IMR-90 (cell line): ENCODE data around the gene EGR2. TPM values are rescaled to one million over a fixed set of nuclear protein-coding genes. Genes with fewer than 3 reads are reported as not detected.
A peak's percentile ranks its signal among the peaks of the same experiment; 100 is the strongest.

Experiments
- ATAC-seq: fragments of 200-7000 bp; cut with Tn5 transposase; 2 replicates; pipeline ENCODE4 v1.9.1; 2020; ENCODE audit warnings: low read depth, mild to moderate bottlenecking, moderate library complexity
- BruUV-seq: library from RNA; stranded (reverse); fragments of 400-500 nt; replicated peaks from 2 replicates; lab custom pipeline; 2021; lab: Mats Ljungman, UMichigan
- CTCF ChIA-PET: fragments of 300-600 bp; formaldehyde crosslinking; extraction: SDS; loops from one replicate; lab custom pipeline; 2021; ENCODE audit warnings: antibody characterized with exemption; lab: Yijun Ruan, JAX
- POLR2A ChIA-PET: fragments of 300-600 bp; sonication (Branson Sonifier 250); formaldehyde crosslinking; loops from one replicate; lab custom pipeline; 2022; ENCODE audit warnings: antibody characterized with exemption; ENCODE audit not compliant: unreplicated experiment; lab: Charles Lee
- DNase-seq: peaks from one replicate; pipeline ENCODE4 v3.0.0; 2013
- H2AFZ ChIP-seq: replicated peaks from 2 replicates; pipeline ENCODE3; 2013; ENCODE audit warnings: low read length, mild to moderate bottlenecking; ENCODE audit not compliant: poor library complexity
- H2AK5ac ChIP-seq: 2 replicates; pipeline ENCODE4 v1.6.1; 2013; ENCODE audit warnings: low read depth, low read length, inconsistent platforms
- H2AK9ac ChIP-seq: replicated peaks from 2 replicates; pipeline ENCODE3; 2013; ENCODE audit warnings: mild to moderate bottlenecking, low read depth, low read length, moderate library complexity; ENCODE audit not compliant: poor library complexity
- H2BK120ac ChIP-seq: 2 replicates; pipeline ENCODE4 v1.6.1; 2013; ENCODE audit warnings: low read depth, low read length, inconsistent platforms
- H2BK15ac ChIP-seq: 3 replicates; pipeline ENCODE4 v1.6.1; 2013; ENCODE audit warnings: low read depth, low read length, inconsistent platforms
- H2BK20ac ChIP-seq: 2 replicates; pipeline ENCODE4 v1.6.1; 2013; ENCODE audit warnings: low read depth, mild to moderate bottlenecking, inconsistent platforms, low read length, moderate library complexity
- H2BK5ac ChIP-seq: 2 replicates; pipeline ENCODE4 v1.6.1; 2013; ENCODE audit warnings: mild to moderate bottlenecking, low read depth, low read length, inconsistent platforms; ENCODE audit not compliant: poor library complexity, severe bottlenecking
- H3K14ac ChIP-seq: replicated peaks from 2 replicates; pipeline ENCODE4 v1.6.1; 2013; ENCODE audit warnings: low read depth, low read length, inconsistent platforms
- H3K18ac ChIP-seq: 2 replicates; pipeline ENCODE4 v1.6.1; 2013; ENCODE audit warnings: low read depth, low read length, control low read depth
- H3K23ac ChIP-seq: 2 replicates; pipeline ENCODE4 v1.6.1; 2013; ENCODE audit warnings: low read depth, low read length, inconsistent platforms
- H3K27ac ChIP-seq: 2 replicates; pipeline ENCODE4 v1.5.1; 2013; ENCODE audit warnings: mild to moderate bottlenecking, control low read depth, low read length; ENCODE audit not compliant: insufficient read depth
- H3K27me3 ChIP-seq: 2 replicates; pipeline ENCODE4 v1.6.1; 2013; ENCODE audit warnings: low read length; ENCODE audit not compliant: control insufficient read depth, insufficient read depth
- H3K36me3 ChIP-seq: 2 replicates; pipeline ENCODE4 v1.6.1; 2013; ENCODE audit warnings: low read length, mixed read lengths; ENCODE audit not compliant: control insufficient read depth, insufficient read depth
- H3K4ac ChIP-seq: 2 replicates; pipeline ENCODE4 v1.6.1; 2013; ENCODE audit warnings: low read depth, low read length, inconsistent platforms
- H3K4me1 ChIP-seq: 2 replicates; pipeline ENCODE4 v1.6.1; 2013; ENCODE audit warnings: low read length, mixed read lengths; ENCODE audit not compliant: control insufficient read depth, insufficient read depth
- H3K4me2 ChIP-seq: 2 replicates; pipeline ENCODE4 v1.6.1; 2013; ENCODE audit warnings: low read depth, mild to moderate bottlenecking, control low read depth, low read length, moderate library complexity
- H3K4me3 ChIP-seq: 2 replicates; pipeline ENCODE4 v1.5.1; 2013; ENCODE audit warnings: low read depth, mild to moderate bottlenecking, control low read depth, low read length, moderate library complexity; ENCODE audit not compliant: insufficient read depth
- H3K56ac ChIP-seq: 2 replicates; pipeline ENCODE4 v1.6.1; 2013; ENCODE audit warnings: low read length, inconsistent platforms; ENCODE audit not compliant: insufficient read depth; ENCODE audit errors: extremely low read depth
- H3K79me1 ChIP-seq, 2 experiments: 2 replicates each; pipeline ENCODE4 v1.6.1; 2013; ENCODE audit warnings: low read length in 2 of 2, inconsistent platforms in 1 of 2, low read depth in 1 of 2
- H3K9ac ChIP-seq: 2 replicates; pipeline ENCODE4 v1.6.1; 2013; ENCODE audit warnings: low read depth, low read length, control low read depth
- H3K9me1 ChIP-seq: 2 replicates; pipeline ENCODE4 v1.6.1; 2013; ENCODE audit warnings: low read length, inconsistent platforms; ENCODE audit not compliant: insufficient read depth
- H3K9me3 ChIP-seq: 2 replicates; pipeline ENCODE4 v1.6.1; 2013; ENCODE audit warnings: low read length; ENCODE audit not compliant: control insufficient read depth, insufficient read depth
- H4K20me1 ChIP-seq: 2 replicates; pipeline ENCODE4 v1.6.1; 2013; ENCODE audit warnings: low read length, inconsistent platforms; ENCODE audit not compliant: insufficient read depth
- H4K5ac ChIP-seq: 2 replicates; pipeline ENCODE4 v1.6.1; 2013; ENCODE audit warnings: mild to moderate bottlenecking, low read depth, low read length, control low read depth
- H4K8ac ChIP-seq, 2 experiments: 2 replicates each; pipeline ENCODE4 v1.6.1; 2013; ENCODE audit warnings: low read depth in 2 of 2, low read length in 2 of 2, control low read depth in 1 of 2, inconsistent platforms in 1 of 2
- H4K91ac ChIP-seq: 2 replicates; pipeline ENCODE4 v1.6.1; 2013; ENCODE audit warnings: low read depth, low read length, inconsistent platforms; ENCODE audit not compliant: insufficient read depth
- POLR2A ChIP-seq: IDR thresholded peaks from 2 replicates; pipeline ENCODE4 v1.6.1; 2012; ENCODE audit warnings: mild to moderate bottlenecking, low read depth, low read length
- RCOR1 ChIP-seq: IDR thresholded peaks from 2 replicates; pipeline ENCODE4 v1.6.1; 2012; ENCODE audit warnings: mild to moderate bottlenecking, low read length, improper control_type of control experiment; ENCODE audit not compliant: insufficient replicate concordance
- SMC3 ChIP-seq: fragments of 150-350 bp; IDR thresholded peaks from 2 replicates; pipeline ENCODE4 v1.6.1; 2016; ENCODE audit warnings: low read depth, mild to moderate bottlenecking, antibody characterized with exemption, low read length, moderate library complexity
- WGBS, 2 experiments: methylation state at CpG; one replicate each; pipeline versions ENCODE4 v1.1.5 to v1.1.7; 2013; ENCODE audit warnings: missing lambda C conversion rate in 2 of 2; ENCODE audit not compliant: insufficient read length in 1 of 2; ENCODE audit errors: extremely low coverage in 2 of 2; 5-methylcytosine and 5-hydroxymethylcytosine counted together
- dilution Hi-C: fragments of 300-500 bp; cut with HindIII; formaldehyde crosslinking; loops from one replicate; pipeline ENCODE4 v1.14.3; 2018; ENCODE audit warnings: low sequenced_read_pairs; ENCODE audit not compliant: unreplicated experiment
- in situ Hi-C: fragments of 300-500 bp; cut with MboI; formaldehyde crosslinking; loops from 3 replicates; pipeline ENCODE4 v1.14.3; 2019; ENCODE audit warnings: low sequenced_read_pairs, inconsistent platforms, mixed read lengths
- intact Hi-C: fragments of 100-400 bp; cut with micrococcal nuclease; formaldehyde crosslinking; loops from 2 replicates; pipeline ENCODE4 v1.10.0; 2022
- polyA plus RNA-seq, 3 experiments: library from polyadenylated mRNA; depleted of rRNA; stranded (reverse); fragments of >200 nt; gene quantifications; 2 replicates each; pipeline ENCODE4 v1.2.3, GENCODE V29; 2012; ENCODE audit warnings: low replicate concordance in 1 of 3
- total RNA-seq: library from RNA; depleted of rRNA; stranded (reverse); fragments of >200 nt; gene quantifications from 2 replicates; pipeline ENCODE4 v1.2.3, GENCODE V29; 2012

The EGR2 gene
- total and polyA plus RNA-seq, 2 of the 4 experiments (the other 2 are of a cell fraction) = 0.36 to 1.2 TPM

GRCh38 chr10:62817121-62817765, 1.1 kb upstream of the EGR2 start:
- Histone ChIP-seq H3K9ac (peak overlapping the region; percentile 38; the same call in 1 of the 2 replicates), H3K9me3 (no peaks in the 10 kb centered on the region), H2BK15ac (no peak overlapping the region), H3K36me3 (no peaks in the 10 kb centered on the region), H3K4me3 (peak overlapping the region; percentile 73), H3K9me1 (no peaks in the 10 kb centered on the region), H2BK120ac (no peak overlapping the region), H2AFZ (peak overlapping the region; percentile 92), H3K14ac (no peak overlapping the region), H2BK20ac (no peak overlapping the region), H4K20me1 (peaks cover 14% of the 10 kb centered on the region), H2BK5ac (no peak overlapping the region), H3K79me1 (no peaks in the 10 kb centered on the region), H4K8ac (peak overlapping the region in 1 of 2 experiments; percentile 11; a peak in 1 of 4 replicates), H2AK9ac (peak overlapping the region; percentile 23), H4K91ac (no peak overlapping the region), H3K23ac (peak overlapping the region; percentile 33; the same call in 1 of the 2 replicates), H3K27ac (no peak overlapping the region; the same call in 1 of the 2 replicates), H3K4me2 (peak overlapping the region; percentile 87), H3K56ac (no peak overlapping the region), H2AK5ac (no peak overlapping the region), H3K4me1 (peaks cover 7% of the 10 kb centered on the region; the same call in 1 of the 2 replicates), H4K5ac (no peak overlapping the region), H3K27me3 (peaks cover 50% of the 10 kb centered on the region), H3K4ac (no peak overlapping the region), H3K18ac (no peak overlapping the region; the same call in 1 of the 2 replicates)
- TF ChIP-seq RCOR1 (no peak), POLR2A (peak; percentile 23; the same call in 1 of the 2 replicates), SMC3 (0 out of 2 replicates have a peak, but pooled peaks have one; percentile 8)
- BruUV-seq = TSS peak; percentile 73
- 2% methylated on average over 23 of the region's 49 CpGs; no CpG with 5 or more reads in 1 of the 2 experiments for WGBS, 2 experiments
- peak; percentile 15 for ATAC-seq
- dilution Hi-C loops (no loop called here), intact Hi-C loops (loop anchor here (5.0 kb wide), 2 partner anchors 265 to 550 kb away; partner anchors contain the start of gene RTKN2), in situ Hi-C loops (loop anchor here (10.0 to 25.0 kb wide), 3 partner anchors 338 to 780 kb away; partner anchors contain the start of gene RTKN2)
- ChIA-PET POLR2A (interaction anchor here (0.6 kb wide), 2 partner anchors 209 to 566 kb away, joined by 4 to 9 read pairs; no protein-coding TSS in a partner anchor), CTCF (interaction anchor here (0.8 to 2.6 kb wide), 8 partner anchors 13 to 380 kb away, joined by 3 to 18 read pairs (median 3); partner anchors contain the start of gene ADO)
- DNase-seq = peak; percentile 28
